Measurements from ENCODE around the gene ATP8B1.

- TF ChIP-seq EZH2 (IDR thresholded peaks at IDR 0.05; ENCODE audit: borderline replicate concordance, low read depth, low read length, severe bottlenecking) (no peak), POLR2AphosphoS5 (IDR thresholded peaks at IDR 0.05; ENCODE audit: insufficient read depth, low read depth, low read length) (peak; percentile 23), CTCF (IDR thresholded peaks at IDR 0.05; ENCODE audit: extremely low read depth in 1 of 2, insufficient read depth in 1 of 2, low read depth in 1 of 2, low read length in 2 of 2) (no peak), POLR2A (IDR thresholded peaks at IDR 0.05; ENCODE audit: low read depth, low read length) (no peak)
Observed at GRCh38 chr18:57776767-57777166, 26.3 kb downstream of the ATP8B1 start.

Data from endothelial cell of umbilical vein (primary cell).